ENCODE measurements around the gene ASPG. TPM values are rescaled to one million over a fixed set of nuclear protein-coding genes. Genes with fewer than 3 reads are reported as not detected.

ASPG gene
- total and polyA plus RNA-seq, 8 donors, result 1.4 to 32.2 (median 11.4) TPM

GRCh38 chr14:104062281-104062680 is 23.2 kb upstream of the ASPG start:
- ATAC-seq (no peak), DNase-seq (no peak)
- Histone ChIP-seq H3K9me3 (peaks cover 0 to 12% of the 10 kb centered on the region in 2 donors), H3K27me3 (peaks cover 0 to 8% of the 10 kb centered on the region in 2 donors), H3K27ac (no peak overlapping the region), H3K36me3 (no peaks in the 10 kb centered on the region), H3K4me3 (no peak overlapping the region), H3K4me1 (no peaks in the 10 kb centered on the region)
- TF ChIP-seq CTCF (IDR thresholded peaks at IDR 0.05), result no peak
- intact Hi-C loops (cut with DNase I), result no loop called here

GRCh38 chr14:104064003-104064402 is 21.5 kb upstream of the ASPG start:
- TF ChIP-seq CTCF (IDR thresholded peaks at IDR 0.05), result no peak
- no peak overlapping the region for H3K4me3 ChIP-seq
- peaks cover 0 to 8% of the 10 kb centered on the region in 2 donors for H3K27me3 ChIP-seq
- intact Hi-C loops (cut with DNase I), result no loop called here
- H3K9me3 ChIP-seq, result peaks cover 0 to 14% of the 10 kb centered on the region in 2 donors
- no peaks in the 10 kb centered on the region for H3K36me3 ChIP-seq
- ATAC-seq (no peak), DNase-seq (no peak)
- H3K4me1 ChIP-seq, result no peaks in the 10 kb centered on the region
- no peak overlapping the region for H3K27ac ChIP-seq

- H3K4me1 ChIP-seq, result no peaks in the 10 kb centered on the region
- no peaks in the 10 kb centered on the region for H3K36me3 ChIP-seq
- ATAC-seq, result no peak
- TF ChIP-seq CTCF (IDR thresholded peaks at IDR 0.05), result no peak
- no peak overlapping the region for H3K27ac ChIP-seq
- H3K27me3 ChIP-seq, result peaks cover 0 to 11% of the 10 kb centered on the region in 2 donors
- DNase-seq, result no peak
- no peak overlapping the region for H3K4me3 ChIP-seq
- intact Hi-C loops (cut with DNase I), result no loop called here
- peaks cover 0 to 14% of the 10 kb centered on the region in 2 donors for H3K9me3 ChIP-seq
Observed at GRCh38 chr14:104066279-104066678, 19.2 kb upstream of the ASPG start.

- H3K36me3 ChIP-seq, result no peaks in the 10 kb centered on the region
- no peak overlapping the region for H3K4me3 ChIP-seq
- no peak overlapping the region for H3K27ac ChIP-seq
- no peaks in the 10 kb centered on the region for H3K4me1 ChIP-seq
- H3K27me3 ChIP-seq, result peaks cover 0 to 11% of the 10 kb centered on the region in 2 donors
- no peak for DNase-seq
- H3K9me3 ChIP-seq, result peaks cover 0 to 14% of the 10 kb centered on the region in 2 donors
- intact Hi-C loops (cut with DNase I), result no loop called here
- no peak for ATAC-seq
- TF ChIP-seq CTCF (IDR thresholded peaks at IDR 0.05), result no peak
Observed at GRCh38 chr14:104066719-104067295, 18.7 kb upstream of the ASPG start.

GRCh38 chr14:104069541-104069940 is 16.0 kb upstream of the ASPG start:
- no peak for TF ChIP-seq CTCF (IDR thresholded peaks at IDR 0.05)
- DNase-seq (no peak), ATAC-seq (no peak)
- H3K4me1 ChIP-seq, result no peaks in the 10 kb centered on the region
- H3K27me3 ChIP-seq, result peaks cover 0 to 11% of the 10 kb centered on the region in 2 donors
- H3K9me3 ChIP-seq, result peaks cover 0 to 23% of the 10 kb centered on the region in 2 donors
- no peak overlapping the region for H3K27ac ChIP-seq
- H3K36me3 ChIP-seq, result no peaks in the 10 kb centered on the region
- intact Hi-C loops (cut with DNase I), result no loop called here
- H3K4me3 ChIP-seq, result no peak overlapping the region

Measured in left lung (tissue), 10 donors.